Testis (tissue), 2 donors: Measurements from ENCODE around the gene PPP1R3A.

Experiments
- CTCF ChIP-seq, 3 experiments: fragments of 450-650 bp in 2 of 3; fragments of 200-600 bp in 1 of 3; sonication (generic) in 1 of 3; IDR thresholded peaks; one replicate each; pipeline ENCODE4 v1.5.1; 2016 to 2019; ENCODE audit warnings: antibody characterized with exemption in 3 of 3, mild to moderate bottlenecking in 2 of 3, moderate library complexity in 1 of 3
- POLR2A ChIP-seq: fragments of 450-650 bp; IDR thresholded peaks from one replicate; pipeline ENCODE4 v1.6.1; 2017; ENCODE audit warnings: antibody characterized with exemption, mild to moderate bottlenecking, moderate library complexity

DNA sequence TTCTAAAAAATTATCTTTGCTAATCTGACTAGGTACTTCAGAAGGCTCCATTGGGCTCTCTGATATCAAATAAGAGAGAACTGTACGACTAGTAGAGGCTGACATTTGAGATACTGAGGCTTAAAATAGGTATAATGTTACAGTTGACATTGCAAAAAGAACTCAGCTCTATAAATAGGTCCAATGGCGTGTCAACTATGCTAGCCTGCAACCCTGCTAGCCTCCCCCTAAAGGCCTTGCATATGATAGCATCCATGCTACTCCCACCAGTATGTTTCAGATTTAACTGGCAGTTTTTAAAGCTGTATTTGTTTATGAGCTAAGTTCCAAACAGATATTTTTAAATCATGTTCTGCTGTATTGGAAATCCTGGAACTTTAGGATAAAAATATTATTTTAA lies at the start of gene PPP1R3A:
- TF ChIP-seq CTCF (IDR thresholded peaks at IDR 0.05), result no peak
- TF ChIP-seq POLR2A, result no peak
